ENCODE measurements around the gene IZUMO2.

Gene IZUMO2

DNA sequence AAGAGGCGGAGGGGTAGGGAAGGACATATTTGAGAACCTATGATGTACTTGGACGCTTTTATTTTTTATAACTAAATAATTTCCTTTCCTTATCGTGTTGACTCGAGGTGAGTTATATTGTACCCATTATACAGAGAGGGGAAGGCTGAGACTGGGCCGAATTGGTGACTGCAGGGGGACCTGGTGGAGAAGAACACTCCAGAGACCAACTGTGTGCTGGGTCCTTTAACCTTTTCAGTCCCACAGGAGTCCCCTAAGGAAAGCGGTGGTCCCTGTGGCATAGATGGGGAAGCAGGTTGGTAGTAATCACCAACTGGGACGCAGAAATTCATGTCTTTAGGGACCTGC is 41.0 kb upstream of the IZUMO2 start:
- peak overlapping the region; percentile 74 for H3K27ac ChIP-seq
- TF ChIP-seq ZFX (IDR thresholded peaks at IDR 0.05; ENCODE audit: borderline replicate concordance), result no peak
- TF ChIP-seq, protein P1, sequence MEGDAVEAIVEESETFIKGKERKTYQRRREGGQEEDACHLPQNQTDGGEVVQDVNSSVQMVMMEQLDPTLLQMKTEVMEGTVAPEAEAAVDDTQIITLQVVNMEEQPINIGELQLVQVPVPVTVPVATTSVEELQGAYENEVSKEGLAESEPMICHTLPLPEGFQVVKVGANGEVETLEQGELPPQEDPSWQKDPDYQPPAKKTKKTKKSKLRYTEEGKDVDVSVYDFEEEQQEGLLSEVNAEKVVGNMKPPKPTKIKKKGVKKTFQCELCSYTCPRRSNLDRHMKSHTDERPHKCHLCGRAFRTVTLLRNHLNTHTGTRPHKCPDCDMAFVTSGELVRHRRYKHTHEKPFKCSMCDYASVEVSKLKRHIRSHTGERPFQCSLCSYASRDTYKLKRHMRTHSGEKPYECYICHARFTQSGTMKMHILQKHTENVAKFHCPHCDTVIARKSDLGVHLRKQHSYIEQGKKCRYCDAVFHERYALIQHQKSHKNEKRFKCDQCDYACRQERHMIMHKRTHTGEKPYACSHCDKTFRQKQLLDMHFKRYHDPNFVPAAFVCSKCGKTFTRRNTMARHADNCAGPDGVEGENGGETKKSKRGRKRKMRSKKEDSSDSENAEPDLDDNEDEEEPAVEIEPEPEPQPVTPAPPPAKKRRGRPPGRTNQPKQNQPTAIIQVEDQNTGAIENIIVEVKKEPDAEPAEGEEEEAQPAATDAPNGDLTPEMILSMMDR (IDR thresholded peaks at IDR 0.05), result no peak

DNA sequence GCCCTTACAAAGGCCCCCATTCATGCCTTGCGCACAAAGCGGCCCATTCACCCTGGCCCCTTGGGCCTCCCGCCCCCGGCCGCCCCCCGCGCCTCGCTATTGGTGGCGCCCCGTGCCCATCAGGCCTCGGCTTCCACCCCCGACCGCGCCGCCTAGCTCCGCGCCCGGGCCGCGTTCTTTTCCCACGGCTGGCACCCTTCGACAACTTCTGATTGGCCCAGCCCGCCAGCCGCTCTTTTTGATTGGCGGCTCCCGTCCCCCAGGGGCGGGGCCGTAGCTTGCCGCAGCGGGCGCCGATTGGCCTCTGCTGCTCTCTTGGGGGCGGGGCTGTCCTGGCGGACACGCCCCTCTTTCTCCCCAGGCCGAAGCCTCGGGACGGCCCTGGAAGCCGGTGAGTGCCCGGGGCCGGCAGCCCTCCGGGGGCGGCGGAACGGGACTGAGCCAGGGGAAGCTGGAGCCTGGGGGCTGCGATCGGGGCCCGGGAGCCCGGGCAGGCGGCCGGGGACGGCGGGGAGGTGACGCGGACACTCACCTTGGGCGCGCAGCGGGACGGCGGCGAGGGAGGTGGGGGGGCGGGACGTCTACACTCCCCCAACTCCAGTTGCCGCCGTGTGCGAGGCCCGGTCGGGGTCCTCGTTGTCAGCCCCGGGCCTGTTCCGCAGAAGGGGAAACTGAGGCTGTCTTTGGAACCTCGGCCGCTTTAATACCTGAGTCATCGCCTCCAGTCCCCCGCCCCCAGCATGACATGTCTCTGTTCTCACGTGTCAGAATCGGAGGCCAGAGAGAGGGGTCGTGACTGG is 40.4 kb upstream of the IZUMO2 start, which contains the start of gene MYH14:
Gene MYH14, plus strand, starts transcription at position 342 of the 800 bp plus-strand sequence. CDS start 6,744 bp downstream, outside the sequence.
- no peak for TF ChIP-seq ZFX (IDR thresholded peaks at IDR 0.05; ENCODE audit: borderline replicate concordance)
- TF ChIP-seq, protein P1 (IDR thresholded peaks at IDR 0.05), result no peak
- H3K27ac ChIP-seq, result peak within 1 kb of the TSS; percentile 74

DNA sequence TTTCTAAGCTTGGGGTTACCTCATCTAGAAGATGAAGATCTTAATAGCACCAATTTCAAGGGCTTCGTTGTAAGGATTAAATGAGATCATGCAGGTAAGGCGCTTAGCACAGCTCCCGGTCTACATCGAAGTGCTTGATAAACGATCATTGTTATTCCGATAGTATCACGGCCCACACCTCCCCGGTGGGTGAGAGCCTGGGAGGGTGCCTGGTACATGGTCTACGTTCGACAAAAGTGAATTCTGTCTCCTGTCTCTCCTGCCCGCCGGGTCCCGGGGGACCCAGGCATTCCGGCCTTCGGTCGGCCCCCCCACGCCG is 39.8 kb upstream of the IZUMO2 start:
- H3K27ac ChIP-seq, result no peak overlapping the region
- TF ChIP-seq, protein P1 (IDR thresholded peaks at IDR 0.05), result no peak
- TF ChIP-seq ZFX (IDR thresholded peaks at IDR 0.05; ENCODE audit: borderline replicate concordance), result no peak

DNA sequence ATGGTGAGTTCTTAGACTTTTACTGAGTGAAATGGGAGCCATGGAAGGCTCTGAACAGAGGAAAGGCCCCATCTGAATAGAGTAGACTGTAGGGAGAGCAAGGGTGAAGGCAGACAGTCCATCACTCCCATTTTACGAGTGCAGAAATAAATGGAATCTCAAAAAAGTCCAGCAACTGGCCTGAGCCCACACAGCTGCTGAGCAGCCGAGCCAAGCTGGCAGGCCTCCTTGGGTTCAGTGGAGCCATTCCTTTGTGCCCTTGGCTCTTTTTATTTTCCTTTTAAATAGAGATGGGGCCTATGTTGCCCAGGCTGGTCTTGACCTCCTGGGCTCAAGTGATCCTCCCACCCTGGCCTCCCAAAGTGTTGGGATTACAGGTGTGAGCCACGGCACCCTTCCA is 39.3 kb upstream of the IZUMO2 start:
- TF ChIP-seq, protein P1 (IDR thresholded peaks at IDR 0.05), result no peak
- TF ChIP-seq ZFX (IDR thresholded peaks at IDR 0.05; ENCODE audit: borderline replicate concordance), result no peak
- H3K27ac ChIP-seq, result no peak overlapping the region

DNA sequence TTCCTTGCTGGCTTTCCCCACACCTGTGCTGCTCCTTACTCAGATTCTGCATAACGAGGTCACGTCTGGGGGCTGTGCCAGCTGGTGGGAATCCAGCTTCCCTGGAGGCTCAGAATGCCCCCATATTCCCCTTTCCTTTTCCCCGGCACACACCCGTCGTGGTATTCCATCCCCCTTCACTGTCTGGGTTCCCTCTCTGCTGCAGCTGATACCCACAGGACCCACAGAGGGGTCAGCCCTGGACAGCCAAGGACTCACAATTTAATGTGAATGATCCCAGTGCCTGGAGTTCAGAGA is 36.1 kb upstream of the IZUMO2 start:
- TF ChIP-seq, protein P1 (IDR thresholded peaks at IDR 0.05), result no peak
- TF ChIP-seq ZFX (IDR thresholded peaks at IDR 0.05; ENCODE audit: borderline replicate concordance), result no peak
- peak overlapping the region; percentile 23; the same call in 1 of the 2 replicates for H3K27ac ChIP-seq

DNA sequence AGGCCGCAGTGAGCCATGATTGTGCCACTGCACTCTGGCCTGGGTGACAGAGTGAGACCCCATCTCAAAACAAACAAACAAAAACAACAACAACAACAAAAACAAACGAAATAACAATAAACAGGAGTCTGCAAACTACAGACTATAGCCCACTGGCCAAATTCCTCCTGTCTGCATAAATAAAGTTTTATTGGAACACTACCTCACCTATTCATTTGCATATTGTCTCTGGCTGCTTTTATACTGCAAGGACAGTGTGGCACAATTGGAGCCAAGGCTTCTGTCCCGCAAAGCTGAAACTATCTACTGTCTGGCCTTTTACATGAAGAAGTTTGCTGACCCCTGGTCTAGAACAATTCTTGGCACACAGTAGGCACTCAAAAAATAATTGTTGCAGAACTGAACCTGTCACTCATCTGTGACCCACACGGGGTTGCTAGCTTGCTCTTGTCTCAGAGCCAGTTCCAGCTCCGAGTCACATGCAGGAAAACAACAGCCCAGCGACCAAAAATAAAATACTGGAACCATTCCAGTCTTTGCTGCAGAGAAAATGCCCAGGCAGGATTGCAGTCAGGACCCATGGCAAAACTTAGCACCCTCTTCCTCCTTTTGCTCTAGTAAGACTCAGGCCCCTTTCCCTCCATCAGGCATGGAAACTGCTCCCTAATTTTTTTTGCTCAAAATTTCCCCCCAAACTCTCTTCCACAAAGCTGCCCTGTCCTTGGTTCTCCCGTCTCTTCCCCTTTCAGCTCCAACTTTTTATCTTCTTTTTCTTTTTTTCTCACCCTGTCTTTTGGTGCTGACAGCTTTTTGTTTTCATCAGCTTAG is 35.6 kb upstream of the IZUMO2 start:
- no peak for TF ChIP-seq ZFX (IDR thresholded peaks at IDR 0.05; ENCODE audit: borderline replicate concordance)
- TF ChIP-seq, protein P1 (IDR thresholded peaks at IDR 0.05), result no peak
- H3K27ac ChIP-seq, result peak overlapping the region; percentile 23; the same call in 1 of the 2 replicates

DNA sequence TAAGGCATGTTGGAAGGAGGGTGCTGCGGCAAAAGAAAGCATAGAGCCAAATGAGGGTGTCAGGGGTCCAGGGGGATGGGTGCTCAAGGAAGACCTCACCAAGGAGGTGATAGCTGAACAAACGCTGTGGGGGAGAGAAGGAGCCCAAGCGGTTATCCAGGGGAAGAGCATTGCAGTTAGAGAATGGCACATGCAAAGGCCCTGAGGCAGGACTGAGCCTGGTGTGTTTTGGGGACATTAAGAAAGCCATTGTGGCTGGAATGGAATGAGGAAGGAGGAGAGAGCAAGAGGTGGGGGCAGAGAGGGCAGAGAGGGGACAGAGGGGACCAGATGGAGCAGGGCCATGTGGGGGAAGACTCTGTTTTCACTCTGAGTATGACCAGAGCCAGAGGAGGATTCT is 34.3 kb upstream of the IZUMO2 start:
- no peak overlapping the region for H3K27ac ChIP-seq
- no peak for TF ChIP-seq ZFX (IDR thresholded peaks at IDR 0.05; ENCODE audit: borderline replicate concordance)
- TF ChIP-seq, protein P1 (IDR thresholded peaks at IDR 0.05), result no peak

Data from 22Rv1 (cell line).